Measurements from ENCODE around the gene SNAP23. TPM values are rescaled to one million over a fixed set of nuclear protein-coding genes. Genes with fewer than 3 reads are reported as not detected.
A peak's percentile ranks its signal among the peaks of the same experiment; 100 is the strongest.
"Not testable (repeated sequence)": the region's sequence is repeated elsewhere in the genome, so short reads cannot be mapped to it uniquely, and the experiment has no call there.

Gene SNAP23
- total RNA-seq, 1 donor from 2014 or later: 26.4 TPM

DNA sequence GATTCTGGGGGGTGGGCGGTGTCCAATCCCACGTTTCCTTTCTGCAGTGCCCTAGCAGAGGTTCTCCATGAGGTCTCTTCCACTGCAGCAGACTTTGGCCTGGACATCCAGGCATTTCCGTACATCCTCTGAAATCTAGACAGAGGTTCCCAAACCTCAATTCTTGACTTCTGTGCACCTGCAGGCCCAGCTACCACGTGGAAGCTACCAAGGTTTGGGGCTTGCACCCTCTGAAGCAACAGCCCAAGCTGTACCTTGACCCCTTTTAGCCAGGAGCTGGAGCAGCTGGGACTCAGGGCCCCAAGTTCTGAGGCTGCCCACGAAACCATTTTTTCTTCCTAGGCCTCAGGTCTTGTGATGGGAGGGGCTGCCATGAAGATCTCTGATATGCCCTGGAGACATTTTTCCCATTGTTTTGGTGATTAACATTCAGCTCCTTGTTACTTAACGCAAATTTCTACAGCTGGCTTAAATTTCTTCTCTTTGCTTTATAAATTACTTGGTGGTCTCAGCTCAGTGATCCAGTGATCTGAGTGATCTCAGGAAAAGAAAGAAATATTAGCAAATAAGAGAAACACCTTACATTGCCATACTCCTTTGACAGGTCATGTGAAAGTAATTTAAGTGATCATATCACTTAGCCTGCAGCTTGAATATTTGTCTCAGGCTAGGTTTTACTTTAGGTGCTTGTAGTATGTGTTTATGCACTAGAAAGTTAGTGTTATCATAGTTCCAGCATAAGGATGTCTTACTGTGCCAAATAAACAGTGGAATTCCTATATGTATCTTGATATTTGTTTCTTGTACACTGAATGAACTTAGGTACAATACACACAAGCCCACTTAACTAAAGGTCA lies 3.0 kb downstream of the SNAP23 start:
- DNase-seq: no peak

DNA sequence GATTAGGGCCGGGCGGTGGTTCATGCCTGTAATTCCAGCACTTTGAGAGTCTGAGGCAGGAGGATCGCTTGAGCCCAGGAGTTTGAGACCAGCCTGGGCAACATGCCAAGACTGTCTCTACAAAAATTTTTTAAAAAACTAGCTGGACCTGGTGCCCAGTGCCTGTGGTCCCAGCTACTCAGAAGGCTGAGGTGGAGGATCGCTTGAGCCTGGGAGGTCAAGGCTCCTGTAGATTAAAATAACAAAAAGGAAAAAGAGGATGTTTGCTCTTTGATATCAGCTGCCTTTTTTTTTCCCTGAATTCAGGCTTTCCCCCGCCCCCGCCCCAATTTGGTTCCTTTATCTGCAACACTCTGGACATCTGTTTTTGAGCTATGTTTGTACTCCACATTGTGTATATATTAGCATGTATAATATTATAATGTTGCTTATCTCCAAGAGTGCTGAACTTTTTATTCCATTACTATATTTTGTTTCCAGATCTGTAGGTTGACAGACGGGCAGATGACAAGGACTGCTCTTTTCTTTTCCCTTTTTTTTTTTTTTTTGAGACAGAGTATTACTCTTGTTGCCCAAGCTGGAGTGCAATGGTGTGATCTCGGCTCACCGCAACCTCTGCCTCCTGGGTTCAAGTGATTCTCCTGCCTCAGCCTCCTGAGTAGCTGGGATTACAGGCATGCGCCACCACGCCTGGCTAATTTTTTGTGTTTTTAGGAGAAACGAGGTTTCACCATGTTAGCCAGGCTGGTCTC lies 4.6 kb downstream of the SNAP23 start:
- no peak for DNase-seq

DNA sequence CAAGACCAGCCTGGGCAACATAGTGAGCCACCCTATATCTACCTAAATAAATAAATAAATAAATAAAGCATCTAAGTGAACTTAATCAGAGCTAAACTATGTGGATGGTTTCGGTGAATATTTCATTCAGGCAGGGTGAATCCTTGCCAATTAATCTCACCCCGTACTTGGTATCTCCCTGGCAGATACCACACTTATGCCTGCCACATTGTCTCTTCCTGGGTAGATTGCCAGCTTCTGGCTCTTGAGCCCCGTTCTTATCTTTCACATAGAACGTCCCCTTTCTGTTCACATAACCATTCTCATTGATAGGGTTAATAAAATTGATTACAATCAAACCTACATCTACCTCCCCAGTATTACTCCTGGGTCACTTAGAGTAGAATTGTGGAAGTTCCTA lies 7.0 kb downstream of the SNAP23 start:
- DNase-seq: no peak

DNA sequence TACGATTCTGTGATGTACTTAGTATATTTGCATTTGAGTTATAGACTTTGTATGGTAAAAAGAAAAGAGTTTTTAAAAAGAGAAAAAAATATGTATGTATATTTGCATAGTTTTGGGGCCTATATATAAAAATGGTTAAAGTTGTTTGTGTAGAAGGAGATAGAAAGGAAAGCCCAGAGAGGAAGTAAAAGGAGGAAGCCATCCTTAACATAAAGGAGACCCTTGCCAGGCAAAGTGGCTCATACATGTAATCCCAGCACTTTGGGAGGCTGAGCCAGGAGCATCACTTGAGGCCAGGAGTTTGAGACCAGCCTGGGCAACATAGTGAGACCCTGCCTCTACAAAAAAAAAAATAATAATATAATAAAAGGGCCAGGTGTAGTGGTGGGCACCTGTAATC lies 8.4 kb downstream of the SNAP23 start:
- no peak for DNase-seq

DNA sequence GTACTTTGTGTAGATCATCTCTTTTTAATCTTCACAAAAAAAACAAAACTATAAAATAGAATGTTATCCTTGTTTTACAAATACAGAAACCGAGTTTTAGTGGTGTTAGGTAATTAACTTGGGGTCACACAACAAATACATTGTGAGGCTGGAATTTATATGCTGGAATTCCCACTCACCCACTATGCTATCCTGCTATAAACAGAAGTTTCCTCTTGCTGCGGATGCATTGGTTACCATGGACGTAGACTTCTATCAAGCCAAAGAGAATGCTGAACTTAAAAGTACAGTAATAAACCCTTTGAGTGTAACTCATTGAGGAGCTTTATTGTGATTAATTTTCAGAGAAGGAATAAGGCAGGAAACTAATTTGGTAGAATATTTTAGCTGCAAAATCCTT lies 9.2 kb downstream of the SNAP23 start:
- DNase-seq: no peak

DNA sequence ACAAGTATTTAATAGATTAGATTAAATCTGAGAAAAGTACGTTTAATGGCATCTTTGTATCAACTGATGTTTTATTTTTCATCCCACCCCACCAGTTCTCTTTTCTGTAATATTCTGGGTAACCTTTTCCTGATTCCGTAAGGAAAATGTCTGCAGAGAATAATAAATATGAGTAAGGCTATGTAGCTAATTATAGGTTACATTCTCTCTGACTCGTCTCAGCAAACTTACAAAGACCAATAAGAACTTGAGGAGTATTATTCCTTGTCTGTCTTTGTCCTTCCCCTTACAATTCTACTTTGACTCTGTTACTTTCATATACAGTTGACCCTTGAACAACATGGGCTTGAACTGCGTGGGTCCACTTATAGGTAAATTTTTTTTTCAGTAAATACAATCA lies 12.1 kb downstream of the SNAP23 start:
- DNase-seq: no peak

DNA sequence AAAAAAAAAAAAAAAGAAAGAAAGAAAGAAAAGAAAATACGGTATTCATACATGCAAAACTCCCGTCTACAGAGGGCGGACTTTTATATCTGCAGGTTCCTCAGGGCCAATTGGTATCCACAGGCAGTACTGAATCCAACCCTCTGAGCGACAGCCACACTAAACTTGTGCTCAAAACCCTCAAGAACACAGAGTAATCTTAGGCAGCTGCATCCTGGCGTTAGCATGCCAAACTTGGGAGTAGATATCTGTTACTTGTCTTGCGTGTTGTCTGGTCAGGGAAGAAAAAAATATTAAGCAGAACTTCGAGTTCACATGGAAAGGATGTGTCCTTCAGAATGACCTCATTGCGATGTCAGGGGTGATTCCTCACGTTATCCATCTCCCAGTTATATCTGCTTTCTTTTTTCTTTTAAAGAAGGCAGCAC lies 12.8 kb downstream of the SNAP23 start:
- no peak for DNase-seq

DNA sequence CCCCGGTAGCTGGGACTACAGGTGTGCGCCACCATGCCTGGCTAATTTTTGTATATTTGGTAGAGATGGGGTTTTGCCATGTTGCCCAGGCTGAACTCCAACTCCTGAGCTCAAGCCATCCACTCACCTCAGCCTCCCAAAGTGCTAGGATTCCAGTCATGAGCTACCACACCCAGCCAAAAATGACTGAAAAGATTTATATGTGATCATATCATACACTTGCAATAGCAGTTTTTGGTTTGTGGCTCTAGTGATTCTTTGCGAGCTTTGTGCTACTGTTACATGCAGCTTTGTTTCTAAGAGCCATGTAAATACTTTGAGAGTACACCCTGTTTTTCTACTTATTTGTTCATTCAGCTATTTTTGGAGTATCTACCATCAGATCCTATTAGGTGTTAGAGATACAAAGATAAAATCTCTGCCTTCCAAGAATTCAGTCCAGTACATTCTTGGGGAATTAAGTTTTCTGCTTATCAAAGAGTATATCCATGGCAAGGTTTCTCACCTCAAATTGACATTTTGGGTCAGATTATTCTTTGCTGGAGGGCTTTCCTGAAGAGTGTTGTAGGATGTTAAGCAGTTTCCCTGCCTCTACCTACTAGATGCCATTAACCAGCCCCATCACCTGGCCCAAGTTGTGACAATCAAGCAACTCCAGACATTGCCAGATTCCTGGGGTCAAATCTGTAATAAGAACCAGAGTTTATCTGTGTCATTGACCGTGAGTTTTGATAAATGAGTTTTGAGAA lies 15.0 kb downstream of the SNAP23 start:
- no peak for DNase-seq

DNA sequence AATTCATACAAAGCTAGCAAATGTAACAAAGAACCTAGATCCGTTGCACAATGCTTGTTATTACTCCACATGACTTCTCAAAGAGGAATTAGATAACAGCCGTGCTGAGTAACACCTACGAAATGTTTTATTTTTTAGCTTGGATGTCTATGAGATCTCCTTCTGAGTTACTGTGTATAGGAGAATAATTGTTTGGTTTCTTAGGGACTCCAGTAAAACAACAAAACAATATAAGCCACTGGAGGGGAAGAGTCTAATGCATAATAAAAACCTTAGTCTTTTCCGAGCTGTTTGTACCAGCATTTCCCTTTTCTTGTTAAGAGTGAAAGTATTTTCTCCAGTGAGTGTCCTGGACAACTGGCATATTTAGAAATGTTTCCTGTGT lies 15.6 kb downstream of the SNAP23 start:
- DNase-seq: no peak

DNA sequence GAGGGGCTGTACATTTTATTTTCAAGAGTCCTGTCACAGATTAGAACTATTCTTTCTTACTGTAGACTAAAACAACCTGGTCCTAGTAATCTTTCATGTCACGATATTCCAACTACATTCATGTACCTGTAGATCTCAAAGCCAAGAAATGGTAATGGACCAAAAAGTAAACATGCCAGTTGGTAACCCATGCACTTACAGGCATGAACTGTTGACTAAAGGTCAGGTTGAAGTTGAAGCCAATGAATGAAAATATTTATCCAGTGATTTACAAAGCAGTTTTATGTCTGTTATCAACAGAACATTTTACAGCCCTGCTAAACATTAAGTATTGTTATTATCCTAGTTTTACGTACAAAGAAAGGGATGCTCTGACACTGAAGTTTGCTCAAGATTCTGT lies 27.9 kb downstream of the SNAP23 start:
- no peak for DNase-seq

DNA sequence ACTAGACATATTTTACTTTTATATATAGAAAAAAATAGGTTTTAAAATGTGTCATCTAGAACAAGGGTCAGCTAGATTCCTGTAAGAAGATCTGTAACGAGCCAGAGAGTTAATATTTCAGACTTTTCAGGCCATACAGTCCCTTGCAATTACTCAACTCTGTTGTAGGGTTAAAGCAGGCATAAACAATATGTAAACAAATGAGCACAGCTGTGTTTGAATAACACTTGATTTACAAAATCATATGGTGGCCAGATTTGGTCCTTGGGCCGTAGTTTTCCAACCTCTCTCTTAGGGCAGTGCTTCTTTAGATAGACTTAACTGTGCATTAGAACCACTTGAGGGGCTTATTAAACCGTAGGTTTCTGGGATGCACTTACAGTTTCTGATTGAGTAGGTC lies 33.5 kb downstream of the SNAP23 start:
- DNase-seq: no peak

DNA sequence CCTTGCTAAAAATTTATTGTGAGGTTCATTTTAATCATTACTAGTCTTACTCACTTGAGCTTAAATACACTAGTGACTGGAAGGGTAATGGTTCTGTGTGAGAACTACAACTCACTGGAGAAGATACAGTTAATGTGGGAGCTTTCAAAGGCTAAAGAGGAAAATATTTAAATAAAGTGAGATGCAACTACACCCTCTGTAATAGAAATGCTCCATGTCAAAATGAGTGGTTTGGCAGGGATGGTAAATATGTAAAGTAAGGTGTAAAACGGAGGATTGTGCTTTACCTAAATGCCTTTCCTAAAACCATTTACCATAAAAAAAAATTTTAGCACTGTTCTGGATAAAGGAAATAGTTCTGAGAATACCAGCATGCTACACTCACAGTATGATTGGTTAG lies 37.8 kb downstream of the SNAP23 start:
- DNase-seq: no peak

DNA sequence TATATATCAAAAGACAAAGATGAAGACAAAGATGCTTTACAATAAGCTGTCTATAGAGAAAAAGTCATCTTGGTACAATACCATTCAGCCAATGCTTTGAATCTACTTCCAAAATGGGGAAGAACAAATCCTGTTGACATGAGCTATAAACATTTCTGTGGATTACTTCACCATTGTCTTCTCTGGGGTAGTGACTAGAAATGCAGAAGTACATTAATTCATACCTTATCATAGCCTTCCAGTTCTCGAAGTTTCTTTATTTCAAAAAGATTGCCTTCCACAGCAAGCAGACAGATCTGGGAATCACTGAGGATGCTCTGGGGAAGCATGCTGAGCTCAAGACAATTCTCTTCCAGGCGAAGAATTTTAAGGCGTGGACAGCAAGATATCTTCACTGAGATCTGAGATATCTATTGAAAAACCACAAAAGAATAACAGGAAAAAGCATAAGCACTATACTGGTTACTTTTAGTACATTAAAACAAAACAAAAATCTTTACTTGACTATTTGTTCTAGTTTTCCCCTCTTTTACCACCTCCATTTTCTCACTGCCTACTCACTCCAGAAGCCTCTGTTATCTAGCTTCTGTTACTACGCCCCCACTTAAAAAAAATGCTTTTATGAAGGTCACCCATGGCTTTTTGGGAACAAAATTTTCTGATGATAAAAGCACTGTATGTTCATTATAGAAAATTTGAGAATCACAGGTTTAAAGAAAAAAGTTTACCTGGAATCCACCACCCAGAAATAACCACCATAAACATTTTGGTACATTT lies 49.6 kb downstream of the SNAP23 start:
- no peak for DNase-seq

DNA sequence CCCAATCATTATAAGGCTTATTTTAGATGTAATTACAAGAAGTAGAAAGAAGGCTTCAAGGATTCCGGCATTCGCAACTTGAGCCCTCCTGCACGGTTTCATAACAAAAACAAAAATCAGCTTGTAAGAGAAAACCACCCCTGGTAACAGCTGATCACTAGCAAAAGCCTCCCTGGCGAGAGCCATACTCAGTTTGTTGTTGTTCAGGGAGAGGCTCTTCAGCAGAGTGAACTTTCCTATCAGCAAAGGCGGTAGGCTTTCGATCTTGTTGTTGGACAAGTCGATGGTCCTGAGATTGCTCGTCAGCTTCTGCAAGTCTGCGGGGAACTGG lies 52.4 kb downstream of the SNAP23 start:
- DNase-seq: no peak

DNA sequence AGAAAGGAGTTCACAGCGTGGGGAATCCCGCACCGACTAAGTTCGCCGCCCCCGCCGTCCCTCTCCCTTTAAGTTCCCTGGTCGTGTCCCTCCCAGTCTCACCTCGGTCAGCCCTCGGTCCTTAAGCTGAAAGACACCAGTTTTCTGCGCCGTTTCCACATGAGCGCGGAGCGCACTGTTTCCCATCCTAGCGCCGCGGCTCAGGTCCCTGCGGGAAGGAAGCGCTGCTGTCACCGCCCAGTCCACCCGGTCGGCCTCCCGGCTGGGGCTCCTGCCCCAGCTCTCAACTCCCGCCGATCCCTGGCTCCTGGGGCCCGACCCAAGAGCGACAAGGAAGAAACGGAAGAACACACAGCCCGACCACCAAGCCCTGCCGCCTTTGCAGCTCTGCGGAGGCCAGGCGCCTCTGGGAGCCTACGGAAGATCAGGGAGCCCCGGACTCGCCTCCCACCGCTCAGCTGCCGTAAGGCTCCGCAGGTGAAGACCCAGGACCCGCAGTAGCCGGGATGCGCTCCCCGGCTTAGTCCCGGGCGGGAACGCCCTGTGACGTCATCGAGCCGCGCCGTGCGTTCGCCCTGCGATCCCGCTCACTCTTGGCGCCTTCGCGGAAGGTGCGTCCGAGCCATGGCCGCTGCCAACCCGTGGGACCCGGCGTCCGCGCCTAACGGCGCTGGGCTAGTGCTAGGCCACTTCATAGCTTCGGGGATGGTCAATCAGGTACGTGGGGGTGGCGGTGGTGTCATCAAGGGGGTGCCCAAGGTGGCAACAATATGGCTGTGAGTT lies 53.0 kb downstream of the SNAP23 start, which contains the start of the genes HAUS2 and LRRC57:
Gene HAUS2 (plus strand): TSS at position 590 of the 783 bp plus-strand sequence. CDS start 35 bp downstream, at position 625.
Gene LRRC57 (minus strand): TSS at position 545 of the 783 bp plus-strand sequence. CDS start 359 bp downstream, at position 186.
- peak; percentile 68 for DNase-seq

DNA sequence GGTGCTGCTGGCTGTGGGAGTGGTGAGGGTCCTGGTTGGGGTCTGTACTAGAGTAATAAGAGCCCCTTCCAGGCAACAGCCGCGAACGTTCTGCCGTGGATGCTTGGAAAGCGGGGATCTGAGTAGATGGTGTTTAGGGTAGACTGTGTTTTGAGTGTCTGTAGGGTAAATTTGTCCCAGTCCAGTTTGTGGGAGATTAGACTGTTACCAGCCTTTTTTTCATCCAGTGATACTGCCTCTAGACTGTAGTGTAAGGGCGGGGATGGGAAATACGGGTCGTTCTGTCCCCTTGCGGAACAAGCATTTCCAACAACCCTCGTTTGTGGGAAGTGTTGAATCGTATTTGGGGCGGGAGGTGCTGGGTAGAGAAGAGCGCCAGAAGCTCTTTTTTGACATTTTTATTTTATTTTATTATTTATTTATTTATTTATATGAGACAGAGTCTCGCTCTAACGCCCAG lies 53.6 kb downstream of the SNAP23 start:
- DNase-seq: no peak

DNA sequence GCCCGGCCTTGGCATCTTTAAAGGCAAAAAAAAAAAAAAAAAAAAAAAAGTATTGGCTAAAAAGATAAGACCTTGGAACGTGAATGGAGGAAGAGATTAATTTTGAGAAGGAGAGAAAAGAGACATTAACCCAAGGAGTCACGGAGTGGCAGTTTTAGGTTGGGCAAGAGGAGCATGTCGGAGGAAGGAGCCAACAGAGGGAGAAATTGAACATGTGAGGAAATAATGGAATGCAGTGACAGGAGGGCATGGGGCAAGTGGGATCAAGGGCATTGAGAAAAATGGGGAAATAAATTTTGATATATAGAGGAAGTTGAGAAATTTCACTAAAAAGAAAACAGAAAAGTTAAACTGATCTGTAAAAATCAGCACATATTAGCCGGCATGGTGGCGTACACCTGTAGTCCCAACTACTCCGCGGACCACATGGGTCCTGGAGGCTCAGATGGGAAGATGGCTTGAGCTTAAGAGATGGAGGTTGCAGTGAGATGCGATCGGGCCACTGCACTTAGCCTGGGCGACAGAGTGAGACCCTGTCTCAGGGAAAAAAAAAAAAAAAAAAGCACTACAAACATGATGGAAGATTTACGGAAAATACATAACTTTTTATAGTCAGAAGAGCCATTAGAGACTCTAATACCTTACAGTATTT lies 54.4 kb downstream of the SNAP23 start:
- no peak for DNase-seq

DNA sequence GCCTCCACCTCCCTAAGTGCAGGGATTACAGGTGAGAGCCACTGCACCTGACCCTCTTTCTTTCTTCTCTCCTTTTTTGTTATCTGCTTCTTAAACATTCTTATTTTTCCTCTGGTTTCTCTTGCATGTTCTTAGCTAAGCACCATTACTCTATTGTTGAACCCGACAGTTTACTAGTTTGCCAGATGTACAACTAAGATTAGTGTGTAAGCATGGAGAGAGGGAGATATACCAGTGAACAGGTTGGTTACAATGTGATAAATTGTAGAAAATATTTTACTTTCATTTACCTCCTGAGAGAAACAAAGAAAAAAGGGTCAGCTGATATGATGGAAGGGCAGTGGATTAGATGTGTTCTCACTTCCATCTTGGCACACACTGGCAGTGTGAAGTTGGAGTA lies 58.1 kb downstream of the SNAP23 start:
- no peak for DNase-seq

DNA sequence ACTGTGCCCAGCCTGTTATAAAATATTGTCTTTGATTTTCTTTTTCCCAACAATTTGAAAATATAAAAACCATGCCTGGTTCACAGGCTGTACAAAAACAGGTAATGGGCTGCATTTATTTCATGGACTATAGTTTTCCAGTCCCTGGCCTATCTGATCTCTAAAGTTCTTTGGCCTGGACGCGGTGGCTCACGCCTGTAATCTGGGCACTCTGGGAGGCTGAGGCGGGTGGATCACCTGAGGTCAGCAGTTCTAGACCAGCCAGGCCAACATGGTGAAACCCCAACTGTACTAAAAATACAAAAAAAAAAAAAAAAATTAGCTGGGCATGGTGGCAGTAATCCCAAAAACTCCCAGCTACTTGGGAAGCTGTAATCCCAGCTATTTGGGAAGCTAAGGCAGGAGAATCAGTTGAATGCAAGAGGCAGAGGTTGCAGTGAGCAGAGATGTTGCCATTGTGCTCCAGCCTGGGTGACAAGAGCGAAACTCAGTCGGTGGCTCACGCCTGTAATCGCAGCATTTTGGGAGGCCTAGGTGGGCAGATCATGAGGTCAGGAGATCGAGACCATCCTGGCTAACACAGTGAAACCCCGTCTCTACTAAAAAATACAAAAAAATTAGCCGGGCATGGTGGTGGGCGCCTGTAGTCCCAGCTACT lies 61.2 kb downstream of the SNAP23 start:
- DNase-seq: not testable (repeated sequence)

DNA sequence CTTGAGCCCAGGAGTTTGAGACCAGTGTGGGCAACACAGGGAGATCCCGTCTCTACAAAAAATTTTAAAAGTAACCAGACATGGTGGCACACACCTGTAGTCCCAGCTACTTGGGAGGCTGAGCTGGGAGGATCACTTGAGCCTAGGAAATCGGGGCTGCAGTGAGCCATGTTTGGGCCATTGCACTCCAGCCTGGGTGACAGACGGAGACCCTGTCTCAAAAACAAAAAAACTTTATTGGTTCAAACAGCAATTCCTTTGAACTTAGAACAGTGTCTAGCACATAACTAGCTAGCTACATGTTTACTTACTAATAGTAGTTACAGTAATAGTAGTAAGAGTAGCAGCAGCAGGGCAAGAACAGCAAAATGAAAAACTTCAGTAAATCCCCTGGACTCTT lies 63.3 kb downstream of the SNAP23 start:
- DNase-seq: no peak

Measured in occipital lobe (tissue), 2 donors.